Smooth muscle cell (in vitro differentiated cells): ENCODE data around the gene SERPINA1. TPM values are rescaled to one million over a fixed set of nuclear protein-coding genes. Genes with fewer than 3 reads are reported as not detected.

ENCODE experiments used
- DNase-seq: peaks from one replicate; lab custom pipeline; 2025; ENCODE audit not compliant: unreplicated experiment; lab: John Stamatoyannopoulos, UW
- H2AFZ ChIP-seq: fragments of 200-600 bp; sonication (generic); 2 replicates; pipeline ENCODE4 v1.6.0; 2016; ENCODE audit warnings: antibody characterized with exemption, low read depth, mild to moderate bottlenecking
- H3F3A ChIP-seq: fragments of 200-600 bp; sonication (generic); 2 replicates; pipeline ENCODE4 v1.6.0; 2017; ENCODE audit warnings: antibody characterized with exemption, low read depth
- H3K27ac ChIP-seq: fragments of 200-600 bp; sonication (generic); 2 replicates; pipeline ENCODE4 v1.5.1; 2016; ENCODE audit warnings: low read depth, mild to moderate bottlenecking
- H3K27me3 ChIP-seq: fragments of 200-600 bp; sonication (generic); 2 replicates; pipeline ENCODE4 v1.6.1; 2016; ENCODE audit warnings: low read depth, mild to moderate bottlenecking
- H3K36me3 ChIP-seq: fragments of 200-600 bp; sonication (generic); 2 replicates; pipeline ENCODE4 v1.5.1; 2016; ENCODE audit warnings: low read depth
- H3K4me1 ChIP-seq: fragments of 200-600 bp; sonication (generic); 2 replicates; pipeline ENCODE4 v1.5.1; 2016; ENCODE audit warnings: low read depth
- H3K4me2 ChIP-seq: fragments of 200-600 bp; sonication (generic); 2 replicates; pipeline ENCODE4 v1.6.0; 2016; ENCODE audit warnings: mild to moderate bottlenecking
- H3K4me3 ChIP-seq: fragments of 200-600 bp; sonication (generic); 2 replicates; pipeline ENCODE4 v1.5.1; 2016; ENCODE audit warnings: mild to moderate bottlenecking
- H3K79me2 ChIP-seq: fragments of 200-600 bp; sonication (generic); 2 replicates; pipeline ENCODE4 v1.6.0; 2016; ENCODE audit warnings: low read depth, mild to moderate bottlenecking
- H3K9ac ChIP-seq: fragments of 200-600 bp; sonication (generic); 2 replicates; pipeline ENCODE4 v1.6.0; 2016; ENCODE audit warnings: low read depth
- H3K9me3 ChIP-seq: fragments of 200-600 bp; sonication (generic); replicated peaks from 2 replicates; pipeline ENCODE4 v1.5.1; 2016; ENCODE audit warnings: low read depth
- H4K20me1 ChIP-seq: fragments of 200-600 bp; sonication (generic); 2 replicates; pipeline ENCODE4 v1.6.0; 2016; ENCODE audit warnings: low read depth
- CTCF ChIP-seq: fragments of 200-600 bp; sonication (generic); IDR thresholded peaks from 2 replicates; pipeline ENCODE4 v1.5.1; 2017; ENCODE audit warnings: borderline replicate concordance, mild to moderate bottlenecking, antibody characterized with exemption; ENCODE audit not compliant: insufficient read depth, poor library complexity, severe bottlenecking
- WGBS: methylation state at CpG from one replicate; pipeline ENCODE4 v1.1.7; 2016; ENCODE audit warnings: low lambda C conversion rate; 5-methylcytosine and 5-hydroxymethylcytosine counted together
- polyA plus RNA-seq: library from polyadenylated mRNA; unstranded; fragments of >200 nt; fragmentation: Nextera tagmentation; extraction: Ambion mirVana; gene quantifications from 2 replicates; pipeline ENCODE4 v1.2.1, GENCODE V29; 2016
- total RNA-seq: library from RNA; depleted of rRNA; stranded (reverse); fragments of >200 nt; gene quantifications from 2 replicates; pipeline ENCODE4 v1.2.3, GENCODE V29; 2014

SERPINA1 gene
- total and polyA plus RNA-seq, 2 experiments from 2014 or later: 1.8 to 2.4 TPM

GRCh38 chr14:94376976-94377865 is 11.2 kb downstream of the SERPINA1 start:
- no peak for TF ChIP-seq CTCF

GRCh38 chr14:94376108-94376975 is 12.1 kb downstream of the SERPINA1 start:
- H3K36me3 ChIP-seq: no peaks in the 10 kb centered on the region
- H3K27ac ChIP-seq: no peak overlapping the region
- no peak overlapping the region for H3K4me2 ChIP-seq
- H3K4me3 ChIP-seq: no peak overlapping the region
- H3K27me3 ChIP-seq: no peaks in the 10 kb centered on the region
- H3K9ac ChIP-seq: no peak overlapping the region
- no peak for DNase-seq
- H3K9me3 ChIP-seq: no peaks in the 10 kb centered on the region
- H2AFZ ChIP-seq: no peak overlapping the region
- H3K79me2 ChIP-seq: no peaks in the 10 kb centered on the region
- no peak for TF ChIP-seq CTCF
- H4K20me1 ChIP-seq: no peaks in the 10 kb centered on the region
- 94% methylated on average over 12 of the region's 12 CpGs for WGBS
- H3F3A ChIP-seq: no peaks in the 10 kb centered on the region
- peaks cover 19% of the 10 kb centered on the region for H3K4me1 ChIP-seq

More at GRCh38 chr14:94376976-94377865, 11.2 kb downstream of the SERPINA1 start:
- Histone ChIP-seq H3K4me2 (no peak overlapping the region), H3K27ac (no peak overlapping the region), H3K4me1 (peaks cover 19% of the 10 kb centered on the region), H3F3A (no peaks in the 10 kb centered on the region), H4K20me1 (no peaks in the 10 kb centered on the region), H2AFZ (no peak overlapping the region), H3K9me3 (no peaks in the 10 kb centered on the region), H3K27me3 (no peaks in the 10 kb centered on the region), H3K4me3 (no peak overlapping the region), H3K9ac (no peak overlapping the region), H3K79me2 (no peaks in the 10 kb centered on the region), H3K36me3 (no peaks in the 10 kb centered on the region)
- no peak for DNase-seq
- 83% methylated on average over 10 of the region's 10 CpGs for WGBS

GRCh38 chr14:94375552-94376107 is 12.8 kb downstream of the SERPINA1 start:
- Histone ChIP-seq H4K20me1 (no peaks in the 10 kb centered on the region), H3K79me2 (no peaks in the 10 kb centered on the region), H3K9me3 (no peaks in the 10 kb centered on the region), H3K9ac (no peak overlapping the region), H3K4me3 (no peak overlapping the region), H3K27me3 (no peaks in the 10 kb centered on the region), H3F3A (no peaks in the 10 kb centered on the region), H2AFZ (no peak overlapping the region), H3K27ac (no peak overlapping the region), H3K36me3 (no peaks in the 10 kb centered on the region), H3K4me1 (peaks cover 19% of the 10 kb centered on the region), H3K4me2 (no peak overlapping the region)
- no peak for TF ChIP-seq CTCF
- whole genome bisulfite sequencing: 87% methylated on average over 6 of the region's 6 CpGs
- DNase-seq: no peak
